DND-41 (cell line): ENCODE data around the gene ATXN1.

Source experiments
- ATAC-seq: fragments of 200-7000 bp; cut with Tn5 transposase; 3 replicates; pipeline ENCODE4 v1.9.1; 2021; ENCODE audit warnings: low read depth; ENCODE audit not compliant: insufficient read depth
- DNase-seq: peaks from one replicate; pipeline ENCODE4 v3.0.0-alpha.2; 2020
- H2AFZ ChIP-seq: 2 replicates; pipeline ENCODE4 v1.6.0; 2012; ENCODE audit warnings: low read depth, low read length
- H3K27ac ChIP-seq: 2 replicates; pipeline ENCODE4 v1.5.1; 2012; ENCODE audit warnings: low read length, inconsistent platforms
- H3K27me3 ChIP-seq: fragments of 200-600 bp; sonication (generic); 2 replicates; pipeline ENCODE4 v1.6.0; 2012; ENCODE audit warnings: low read length, mild to moderate bottlenecking, inconsistent platforms; ENCODE audit not compliant: insufficient read depth, poor library complexity
- H3K36me3 ChIP-seq: 2 replicates; pipeline ENCODE4 v1.5.1; 2012; ENCODE audit warnings: low read length, inconsistent platforms; ENCODE audit not compliant: insufficient read depth
- H3K4me1 ChIP-seq: 2 replicates; pipeline ENCODE4 v1.5.1; 2012; ENCODE audit warnings: mild to moderate bottlenecking, low read length; ENCODE audit not compliant: insufficient read depth
- H3K4me2 ChIP-seq: 2 replicates; pipeline ENCODE4 v1.6.0; 2012; ENCODE audit warnings: mild to moderate bottlenecking, moderate library complexity, low read length, inconsistent platforms; ENCODE audit not compliant: insufficient read depth
- H3K4me3 ChIP-seq, 2 experiments: fragments of 200-600 bp in 1 of 2; shearing (Covaris generic) in 1 of 2; 2 replicates each; pipeline ENCODE4 v1.5.1; 2012 to 2016; ENCODE audit warnings: inconsistent platforms in 2 of 2, low read length in 2 of 2, mild to moderate bottlenecking in 2 of 2, low read depth in 1 of 2, moderate library complexity in 1 of 2
- H3K79me2 ChIP-seq: 2 replicates; pipeline ENCODE4 v1.6.0; 2012; ENCODE audit warnings: low read length, inconsistent platforms; ENCODE audit not compliant: insufficient read depth
- H3K9ac ChIP-seq: 2 replicates; pipeline ENCODE4 v1.6.0; 2012; ENCODE audit warnings: low read depth, mild to moderate bottlenecking, inconsistent platforms, low read length, moderate library complexity
- H3K9me3 ChIP-seq: 2 replicates; pipeline ENCODE4 v1.5.1; 2012; ENCODE audit warnings: low read length, moderate library complexity, mild to moderate bottlenecking, inconsistent platforms; ENCODE audit not compliant: insufficient read depth, severe bottlenecking
- H4K20me1 ChIP-seq: 2 replicates; pipeline ENCODE4 v1.6.0; 2012; ENCODE audit warnings: low read length; ENCODE audit not compliant: insufficient read depth
- EZH2 ChIP-seq: IDR thresholded peaks from 3 replicates; pipeline ENCODE4 v1.6.1; 2012; ENCODE audit warnings: borderline replicate concordance, low read depth, mild to moderate bottlenecking, moderate library complexity, low read length, inconsistent platforms; ENCODE audit not compliant: severe bottlenecking
- TF ChIP-seq, protein P1 (sequence below): IDR thresholded peaks from 2 replicates; pipeline ENCODE4 v1.5.1; 2012; ENCODE audit warnings: borderline replicate concordance, low read length, moderate library complexity, mild to moderate bottlenecking; ENCODE audit not compliant: poor library complexity, severe bottlenecking; ENCODE audit errors: extremely low read depth

ATXN1 gene

GRCh38 chr6:16471910-16472297 lies 289.4 kb downstream of the ATXN1 start:
- no peak overlapping the region for H3K4me2 ChIP-seq
- H4K20me1 ChIP-seq, result no peaks in the 10 kb centered on the region
- no peaks in the 10 kb centered on the region for H3K4me1 ChIP-seq
- no peaks in the 10 kb centered on the region for H3K79me2 ChIP-seq
- H3K9ac ChIP-seq, result no peak overlapping the region
- no peaks in the 10 kb centered on the region for H3K9me3 ChIP-seq
- H2AFZ ChIP-seq, result no peak overlapping the region
- no peaks in the 10 kb centered on the region for H3K27me3 ChIP-seq
- no peak for ATAC-seq
- H3K4me3 ChIP-seq, result no peak overlapping the region
- TF ChIP-seq EZH2, result no peak
- TF ChIP-seq, protein P1, sequence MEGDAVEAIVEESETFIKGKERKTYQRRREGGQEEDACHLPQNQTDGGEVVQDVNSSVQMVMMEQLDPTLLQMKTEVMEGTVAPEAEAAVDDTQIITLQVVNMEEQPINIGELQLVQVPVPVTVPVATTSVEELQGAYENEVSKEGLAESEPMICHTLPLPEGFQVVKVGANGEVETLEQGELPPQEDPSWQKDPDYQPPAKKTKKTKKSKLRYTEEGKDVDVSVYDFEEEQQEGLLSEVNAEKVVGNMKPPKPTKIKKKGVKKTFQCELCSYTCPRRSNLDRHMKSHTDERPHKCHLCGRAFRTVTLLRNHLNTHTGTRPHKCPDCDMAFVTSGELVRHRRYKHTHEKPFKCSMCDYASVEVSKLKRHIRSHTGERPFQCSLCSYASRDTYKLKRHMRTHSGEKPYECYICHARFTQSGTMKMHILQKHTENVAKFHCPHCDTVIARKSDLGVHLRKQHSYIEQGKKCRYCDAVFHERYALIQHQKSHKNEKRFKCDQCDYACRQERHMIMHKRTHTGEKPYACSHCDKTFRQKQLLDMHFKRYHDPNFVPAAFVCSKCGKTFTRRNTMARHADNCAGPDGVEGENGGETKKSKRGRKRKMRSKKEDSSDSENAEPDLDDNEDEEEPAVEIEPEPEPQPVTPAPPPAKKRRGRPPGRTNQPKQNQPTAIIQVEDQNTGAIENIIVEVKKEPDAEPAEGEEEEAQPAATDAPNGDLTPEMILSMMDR, result no peak
- H3K36me3 ChIP-seq, result no peaks in the 10 kb centered on the region
- no peak overlapping the region for H3K27ac ChIP-seq
- DNase-seq, result no peak

GRCh38 chr6:16471222-16471909 lies 289.9 kb downstream of the ATXN1 start:
- Histone ChIP-seq H3K9ac (no peak overlapping the region), H3K27me3 (no peaks in the 10 kb centered on the region), H3K4me2 (no peak overlapping the region), H2AFZ (no peak overlapping the region), H3K27ac (no peak overlapping the region), H4K20me1 (no peaks in the 10 kb centered on the region), H3K79me2 (no peaks in the 10 kb centered on the region), H3K4me3 (no peak overlapping the region), H3K9me3 (no peaks in the 10 kb centered on the region), H3K4me1 (no peaks in the 10 kb centered on the region), H3K36me3 (no peaks in the 10 kb centered on the region)
- DNase-seq (no peak), ATAC-seq (no peak)
- TF ChIP-seq EZH2, result no peak
- TF ChIP-seq, protein P1, result no peak

DNA sequence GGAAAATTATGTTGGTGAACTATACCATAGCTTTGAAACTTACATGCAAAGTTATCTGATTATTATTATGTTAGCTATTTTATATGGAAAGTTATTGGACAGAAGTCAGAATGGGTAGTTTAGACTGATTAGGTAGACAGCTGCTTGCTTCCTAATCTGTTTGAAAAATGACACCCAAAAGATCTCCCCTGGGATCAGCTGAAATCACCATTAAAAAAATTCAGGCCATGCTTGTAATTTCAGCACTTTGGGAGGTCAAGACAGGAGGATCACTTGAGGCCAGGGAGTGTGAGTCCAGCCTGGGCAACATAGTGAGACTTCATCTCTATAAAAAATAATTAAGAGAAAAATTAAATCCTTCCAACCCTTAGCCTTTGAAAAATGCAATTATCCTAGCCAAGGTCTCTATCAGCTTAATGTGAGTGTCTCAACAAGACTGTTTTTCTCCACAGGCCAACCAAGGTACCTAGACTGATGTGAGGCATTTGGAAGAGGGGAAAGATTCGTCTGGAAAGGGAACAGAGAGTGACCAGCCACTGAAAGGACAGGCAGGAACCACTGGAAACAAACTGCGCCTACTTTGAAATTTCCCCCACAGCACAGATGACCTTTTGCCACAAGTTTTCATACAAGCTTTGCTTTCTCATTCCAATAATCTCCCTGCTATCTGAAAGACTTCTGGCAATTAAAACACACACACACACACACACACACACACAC lies 290.6 kb downstream of the ATXN1 start:
- H3K9me3 ChIP-seq, result no peaks in the 10 kb centered on the region
- no peaks in the 10 kb centered on the region for H3K27me3 ChIP-seq
- no peak overlapping the region for H3K9ac ChIP-seq
- no peaks in the 10 kb centered on the region for H3K36me3 ChIP-seq
- no peak overlapping the region for H3K27ac ChIP-seq
- no peak for DNase-seq
- H3K4me2 ChIP-seq, result no peak overlapping the region
- H3K4me3 ChIP-seq, result no peak overlapping the region
- no peaks in the 10 kb centered on the region for H3K79me2 ChIP-seq
- no peaks in the 10 kb centered on the region for H3K4me1 ChIP-seq
- no peak for ATAC-seq
- no peak overlapping the region for H2AFZ ChIP-seq
- no peaks in the 10 kb centered on the region for H4K20me1 ChIP-seq
- TF ChIP-seq, protein P1, result no peak
- TF ChIP-seq EZH2, result no peak
